ENCODE data around the gene ELP4. TPM values are rescaled to one million over a fixed set of nuclear protein-coding genes. Genes with fewer than 3 reads are reported as not detected.

ELP4 gene
- total RNA-seq, 1 experiment from 2014 or later: 15.2 TPM

DNA sequence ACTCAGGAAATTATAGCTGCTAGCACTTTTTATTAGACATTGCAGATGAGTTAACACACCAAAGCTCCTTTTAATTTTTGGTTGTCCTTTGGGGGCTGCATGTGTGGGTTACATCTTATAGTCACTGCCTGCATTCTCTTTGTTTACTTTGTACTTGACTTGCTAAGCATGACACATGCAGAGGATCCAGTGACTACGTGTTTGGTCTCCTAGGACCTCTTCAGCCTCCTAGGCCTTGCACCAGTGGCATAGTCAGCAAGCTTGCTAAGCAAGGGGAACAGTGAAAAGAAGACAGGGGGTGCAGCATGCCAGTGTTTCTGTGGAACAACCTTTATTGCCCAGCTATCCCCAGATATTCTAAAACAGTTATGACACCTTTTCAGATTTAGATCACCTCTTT lies 193.4 kb downstream of the ELP4 start:
- no peak overlapping the region for H3K9ac ChIP-seq (ENCODE audit: extremely low read depth, insufficient read length, low read length)
- H3K4me2 ChIP-seq (ENCODE audit: insufficient read depth, insufficient read length, low read length): no peak overlapping the region
- no peaks in the 10 kb centered on the region for H3K27me3 ChIP-seq (ENCODE audit: insufficient read depth, low read length)
- H3K9me3 Mint-ChIP-seq: peaks cover 0 to 3% of the 10 kb centered on the region in 2 experiments; a peak in 2 of 5 replicates
- no peaks in the 10 kb centered on the region for H3K27me3 Mint-ChIP-seq (ENCODE audit: low read depth)
- no peak overlapping the region for H3K23ac ChIP-seq (ENCODE audit: insufficient read length, low read depth, low read length)
- H3K56ac ChIP-seq (ENCODE audit: insufficient read length, low read depth, low read length): no peak overlapping the region
- H4K5ac ChIP-seq (ENCODE audit: insufficient read length, low read depth, low read length): no peak overlapping the region
- no peak overlapping the region for H3K27ac ChIP-seq (ENCODE audit: insufficient read length, low read depth, low read length)
- H2BK120ac ChIP-seq (ENCODE audit: low read depth, low read length, poor library complexity, severe bottlenecking): no peak overlapping the region
- 0 out of 4 replicates have a peak, but pooled peaks cover 0 to 3% of the 10 kb centered on the region in 2 experiments for H3K4me1 Mint-ChIP-seq
- no peak overlapping the region for H2AFZ ChIP-seq (ENCODE audit: low read length)
- no peaks in the 10 kb centered on the region for H3K79me2 ChIP-seq (ENCODE audit: insufficient read depth, low read length)
- no CpG with 5 or more reads among the region's 1 CpG for WGBS (ENCODE audit: extremely low coverage, insufficient read length, low lambda C conversion rate)
- no peaks in the 10 kb centered on the region for H3K79me1 ChIP-seq (ENCODE audit: insufficient read depth, low read depth, low read length, poor library complexity, severe bottlenecking)
- no peak overlapping the region for H3K4ac ChIP-seq (ENCODE audit: low read depth, low read length)
- H3K18ac ChIP-seq (ENCODE audit: insufficient read length, low read depth, low read length): no peak overlapping the region
- H4K91ac ChIP-seq (ENCODE audit: insufficient read length, low read depth, low read length): no peak overlapping the region
- no peak overlapping the region for H2AK5ac ChIP-seq (ENCODE audit: insufficient read length, low read length)
- no peak overlapping the region for H4K8ac ChIP-seq (replicated peaks; ENCODE audit: insufficient read length, low read depth, low read length)
- no peak for TF ChIP-seq CTCF (conservative IDR thresholded peaks at IDR 0.05)
- H3K4me1 ChIP-seq (ENCODE audit: insufficient read depth, low read length): no peaks in the 10 kb centered on the region
- no peaks in the 10 kb centered on the region; a peak in 2 of 7 replicates for H3K36me3 Mint-ChIP-seq (ENCODE audit: insufficient read depth in 1 of 3, low read depth in 3 of 3)
- no peak overlapping the region for H2BK5ac ChIP-seq (ENCODE audit: insufficient read length, low read length)
- H3K9me3 ChIP-seq (ENCODE audit: control insufficient read depth, low read depth, low read length): no peaks in the 10 kb centered on the region
- no peak overlapping the region for H3K4me3 Mint-ChIP-seq
- no peak overlapping the region for H3K27ac Mint-ChIP-seq
- H2BK15ac ChIP-seq (ENCODE audit: low read depth, low read length): no peak overlapping the region
- no peak overlapping the region for H2BK20ac ChIP-seq (ENCODE audit: low read depth, low read length, poor library complexity, severe bottlenecking)
- no peak overlapping the region for H3K14ac ChIP-seq (ENCODE audit: insufficient read depth, low read length)
- H2BK12ac ChIP-seq (ENCODE audit: insufficient read length, low read depth, low read length): no peak overlapping the region
- H3K23me2 ChIP-seq (ENCODE audit: insufficient read length, low read depth, low read length, poor library complexity, severe bottlenecking): no peaks in the 10 kb centered on the region
- H4K20me1 ChIP-seq (ENCODE audit: control insufficient read depth, insufficient read depth, insufficient read length): no peaks in the 10 kb centered on the region
- no peak for DNase-seq
- H3T11ph ChIP-seq (ENCODE audit: low read length): no peak overlapping the region

Measured in H9 (cell line).